ENCODE results near the gene CYP4A22.

Gene CYP4A22

DNA sequence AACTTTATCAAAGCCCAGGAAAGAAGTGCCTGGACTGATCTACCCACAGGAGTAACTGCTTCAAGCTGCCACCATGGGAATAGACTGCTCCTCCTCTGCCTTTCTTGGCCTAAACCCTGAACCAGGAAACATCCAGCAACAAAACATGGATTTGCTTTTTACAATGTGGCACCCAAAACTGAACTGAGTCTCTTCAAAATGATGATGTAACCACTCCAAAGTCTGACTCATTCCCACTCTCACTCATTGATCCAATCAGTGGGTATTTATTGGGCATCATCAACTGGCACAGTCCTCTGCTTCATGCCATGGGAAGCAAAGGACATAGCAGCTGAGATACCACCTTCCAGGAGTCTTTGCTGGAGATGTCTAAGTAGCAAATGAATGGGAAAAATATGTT lies 23.5 kb downstream of the CYP4A22 start:
- no peak overlapping the region for H3K4me3 ChIP-seq (ENCODE audit: low read length)
- no peak for DNase-seq (ENCODE audit: low read depth)
- TF ChIP-seq, protein P1, sequence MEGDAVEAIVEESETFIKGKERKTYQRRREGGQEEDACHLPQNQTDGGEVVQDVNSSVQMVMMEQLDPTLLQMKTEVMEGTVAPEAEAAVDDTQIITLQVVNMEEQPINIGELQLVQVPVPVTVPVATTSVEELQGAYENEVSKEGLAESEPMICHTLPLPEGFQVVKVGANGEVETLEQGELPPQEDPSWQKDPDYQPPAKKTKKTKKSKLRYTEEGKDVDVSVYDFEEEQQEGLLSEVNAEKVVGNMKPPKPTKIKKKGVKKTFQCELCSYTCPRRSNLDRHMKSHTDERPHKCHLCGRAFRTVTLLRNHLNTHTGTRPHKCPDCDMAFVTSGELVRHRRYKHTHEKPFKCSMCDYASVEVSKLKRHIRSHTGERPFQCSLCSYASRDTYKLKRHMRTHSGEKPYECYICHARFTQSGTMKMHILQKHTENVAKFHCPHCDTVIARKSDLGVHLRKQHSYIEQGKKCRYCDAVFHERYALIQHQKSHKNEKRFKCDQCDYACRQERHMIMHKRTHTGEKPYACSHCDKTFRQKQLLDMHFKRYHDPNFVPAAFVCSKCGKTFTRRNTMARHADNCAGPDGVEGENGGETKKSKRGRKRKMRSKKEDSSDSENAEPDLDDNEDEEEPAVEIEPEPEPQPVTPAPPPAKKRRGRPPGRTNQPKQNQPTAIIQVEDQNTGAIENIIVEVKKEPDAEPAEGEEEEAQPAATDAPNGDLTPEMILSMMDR (conservative IDR thresholded peaks at IDR 0.05; ENCODE audit: low read length) = no peak

DNA sequence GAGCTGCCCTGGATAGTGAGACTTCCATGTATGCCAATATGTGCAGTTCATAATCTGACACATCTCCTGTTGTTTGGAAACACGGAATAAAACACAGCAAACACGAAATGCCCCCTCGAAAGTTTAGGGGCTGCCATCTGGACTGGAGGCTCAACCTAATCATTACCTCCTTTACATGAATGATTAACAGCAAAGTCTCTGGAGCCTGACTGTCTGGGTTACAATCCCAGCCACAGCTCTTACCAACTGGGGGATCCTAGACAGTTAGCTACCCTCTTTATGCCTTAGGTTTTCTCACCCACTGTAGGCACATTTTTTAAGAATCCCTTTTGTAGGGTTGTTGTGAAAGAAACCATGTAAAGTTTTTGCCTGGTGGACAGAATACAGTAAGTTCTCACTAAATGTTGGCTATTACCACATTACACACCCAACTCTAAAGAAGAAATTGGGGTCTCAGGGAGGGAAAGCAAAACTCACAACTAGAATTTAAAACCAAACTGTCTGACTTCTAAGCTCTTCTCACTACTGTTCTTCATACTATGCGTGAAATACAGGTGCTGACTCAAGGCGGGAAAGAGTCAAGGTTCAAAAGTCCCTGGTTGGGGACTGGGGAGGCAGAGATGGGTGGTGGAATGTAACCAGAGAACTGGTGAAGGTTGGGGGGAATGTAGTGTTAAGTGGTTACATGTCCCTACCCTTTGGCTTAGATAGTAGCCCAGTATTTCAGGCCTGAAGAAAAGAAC lies 24.2 kb downstream of the CYP4A22 start:
- no peak overlapping the region for H3K4me3 ChIP-seq (ENCODE audit: low read length)
- TF ChIP-seq, protein P1 (conservative IDR thresholded peaks at IDR 0.05; ENCODE audit: low read length) = no peak
- no peak for DNase-seq (ENCODE audit: low read depth)

DNA sequence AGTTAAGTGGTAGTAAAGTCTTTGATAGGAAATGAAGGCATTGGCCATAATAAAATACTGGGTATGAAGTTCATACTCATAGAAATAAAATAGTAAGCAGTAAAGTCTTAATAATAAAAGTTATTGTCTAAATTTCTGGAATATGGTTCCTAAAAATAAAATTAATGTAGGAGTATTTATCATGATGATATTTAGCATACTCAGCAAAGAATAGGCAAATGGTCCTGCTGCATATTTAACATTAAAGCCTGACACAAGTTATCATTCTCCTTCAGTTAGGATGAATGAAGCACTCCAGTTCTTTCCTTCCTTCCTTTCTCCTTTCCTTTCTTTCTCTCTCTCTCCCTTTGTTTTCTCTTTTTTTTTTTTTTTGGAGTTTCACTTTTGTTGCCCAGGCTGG lies 27.3 kb downstream of the CYP4A22 start:
- no peak overlapping the region for H3K4me3 ChIP-seq (ENCODE audit: low read length)
- no peak for DNase-seq (ENCODE audit: low read depth)
- TF ChIP-seq, protein P1 (conservative IDR thresholded peaks at IDR 0.05; ENCODE audit: low read length) = no peak

DNA sequence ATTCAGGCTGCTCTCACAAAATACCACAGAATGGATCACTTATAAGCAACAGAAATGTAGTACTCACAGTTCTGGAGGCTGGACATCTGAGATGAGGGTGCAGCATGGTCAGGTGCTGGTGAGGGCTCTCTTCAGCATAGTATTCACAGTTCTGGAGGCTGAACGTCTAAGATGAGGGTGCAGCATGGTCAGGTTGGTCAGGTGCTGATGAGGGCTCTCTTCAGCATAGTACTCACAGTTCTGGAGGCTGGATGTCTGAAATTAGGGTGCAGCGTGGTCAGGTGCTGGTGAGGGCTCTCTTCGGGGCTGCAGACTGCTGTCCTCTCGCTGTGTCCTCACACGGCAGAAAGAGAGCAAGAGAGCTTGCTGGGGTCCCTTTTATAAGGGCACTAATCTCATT lies 35.5 kb downstream of the CYP4A22 start:
- no peak for DNase-seq (ENCODE audit: low read depth)
- TF ChIP-seq, protein P1 (conservative IDR thresholded peaks at IDR 0.05; ENCODE audit: low read length) = no peak
- no peak overlapping the region for H3K4me3 ChIP-seq (ENCODE audit: low read length)

DNA sequence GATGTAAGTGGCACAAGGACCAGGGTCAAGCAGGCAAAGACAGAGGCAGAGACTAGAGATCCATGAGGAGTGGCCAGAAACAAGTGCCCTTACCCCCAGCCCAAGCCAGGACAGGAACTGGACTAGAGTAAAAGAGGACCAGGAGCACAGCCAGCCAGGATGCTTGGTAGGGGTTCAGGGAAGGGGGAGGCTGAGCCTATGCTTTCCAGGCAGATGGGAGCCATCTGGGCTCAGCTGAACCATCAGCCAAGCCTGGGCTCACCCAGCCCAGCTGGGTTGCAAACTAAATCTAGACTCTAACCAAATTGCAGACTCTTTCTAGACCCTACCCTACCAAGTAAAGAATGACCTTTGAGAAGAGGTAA lies 37.4 kb downstream of the CYP4A22 start:
- TF ChIP-seq, protein P1 (conservative IDR thresholded peaks at IDR 0.05; ENCODE audit: low read length) = no peak
- no peak overlapping the region for H3K4me3 ChIP-seq (ENCODE audit: low read length)
- no peak for DNase-seq (ENCODE audit: low read depth)

DNA sequence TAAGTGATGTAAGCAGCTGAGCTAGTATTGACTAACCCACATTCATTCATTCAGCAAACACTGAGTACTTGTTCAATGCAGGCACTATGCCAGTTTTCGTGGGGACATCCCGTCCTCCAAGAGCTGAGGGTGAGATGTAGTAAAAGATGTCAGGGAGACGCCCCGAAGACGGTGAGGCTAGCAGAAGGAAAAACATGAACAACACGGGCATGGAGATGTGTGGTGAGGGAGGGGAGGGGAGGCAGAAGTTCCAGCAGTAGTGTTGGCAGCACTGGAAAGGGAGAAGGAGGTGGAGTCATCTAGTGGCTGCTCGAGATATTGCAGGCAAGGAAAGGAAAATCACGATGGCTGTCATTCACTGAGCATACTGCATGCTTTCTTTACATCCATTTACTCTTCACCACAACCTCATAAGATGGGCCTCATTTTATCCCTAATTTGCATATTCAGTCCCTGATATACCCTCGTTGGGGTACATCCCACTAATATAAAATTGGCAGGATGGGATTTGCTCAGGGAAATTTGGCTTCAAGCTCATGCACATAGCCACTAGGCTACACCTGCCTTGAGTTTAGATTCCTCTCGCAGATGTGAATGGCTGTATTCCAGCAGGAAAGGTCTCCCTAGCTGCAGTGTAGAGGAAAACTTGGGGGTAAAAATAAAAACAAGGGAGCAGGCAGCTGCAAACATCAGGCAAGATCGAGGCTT lies 38.1 kb downstream of the CYP4A22 start:
- H3K4me3 ChIP-seq (ENCODE audit: low read length) = no peak overlapping the region; the same call in 1 of the 2 replicates
- TF ChIP-seq, protein P1 (conservative IDR thresholded peaks at IDR 0.05; ENCODE audit: low read length) = peak; percentile 100
- DNase-seq (ENCODE audit: low read depth) = peak; percentile 58

DNA sequence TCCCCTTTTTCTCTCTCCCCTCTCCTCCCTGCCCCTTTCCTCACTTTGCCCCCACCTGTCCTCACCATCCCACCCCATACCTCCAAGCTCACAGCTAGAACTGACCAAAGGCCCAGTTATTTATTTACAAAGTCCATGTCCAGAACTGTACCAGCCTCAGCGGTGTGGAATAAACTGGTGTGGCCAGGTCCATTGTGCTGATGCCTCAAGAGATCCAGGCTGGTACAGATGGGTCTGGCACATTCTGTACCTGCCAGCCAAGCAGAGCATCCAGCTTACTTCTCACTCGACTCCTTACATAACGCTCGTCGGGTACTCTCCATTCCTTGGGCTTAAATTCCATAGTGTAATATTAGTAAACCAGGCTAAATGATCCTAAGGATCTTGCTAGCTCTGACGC lies 40.8 kb downstream of the CYP4A22 start:
- no peak for DNase-seq (ENCODE audit: low read depth)
- TF ChIP-seq, protein P1 (conservative IDR thresholded peaks at IDR 0.05; ENCODE audit: low read length) = no peak
- H3K4me3 ChIP-seq (ENCODE audit: low read length) = no peak overlapping the region
